K562 (cell line): ENCODE measurements around the gene LMTK2. TPM values are rescaled to one million over a fixed set of nuclear protein-coding genes. Genes with fewer than 3 reads are reported as not detected.

Source experiments
- ATAC-seq: fragments of 200-7000 bp; cut with Tn5 transposase; 3 replicates; pipeline ENCODE4 v1.9.1; 2020; ENCODE audit warnings: moderate library complexity
- BruUV-seq: library from RNA; stranded (reverse); fragments of 400-500 nt; replicated peaks from 2 replicates; lab custom pipeline; 2021; lab: Mats Ljungman, UMichigan
- CTCF ChIA-PET: fragments of 300-600 bp; formaldehyde crosslinking; extraction: SDS; loops from one replicate; lab custom pipeline; 2021; ENCODE audit warnings: low intra/inter-chr PET ratio; lab: Yijun Ruan, JAX
- POLR2A ChIA-PET: fragments of 300-600, 350-650 bp; sonication (Branson Sonifier 250); formaldehyde crosslinking; extraction: SDS; loops from one replicate; lab custom pipeline; 2021; ENCODE audit warnings: antibody characterized with exemption, inconsistent platforms; lab: Yijun Ruan, JAX
- DNase-seq, 4 experiments: peaks; one replicate each; pipeline versions ENCODE4 v3.0.0 to v3.0.0-alpha.2; 2011 to 2018; ENCODE audit warnings: low spot score in 3 of 4, mixed read lengths in 3 of 4; ENCODE audit errors: extremely low read depth in 1 of 4
- FAIRE-seq: peaks from 2 replicates; lab custom pipeline; 2011; peaks lifted over from hg19 to GRCh38; lab: Jason Lieb, UNC
- H2AFZ ChIP-seq: 2 replicates; pipeline ENCODE4 v1.6.0; 2011; ENCODE audit warnings: low read depth, low read length, control low read depth, inconsistent platforms
- H3K27ac ChIP-seq: fragments of 200-600 bp; 3 replicates; pipeline ENCODE4 v1.8.0; 2011; ENCODE audit warnings: low read depth, mild to moderate bottlenecking, control low read depth, inconsistent platforms, low read length, moderate library complexity, mixed read lengths; ENCODE audit errors: extremely low read depth
- H3K27me3 ChIP-seq, 2 experiments: fragments of 300-600 bp in 1 of 2; 2 replicates in 1 of 2; 3 replicates in 1 of 2; pipeline versions ENCODE4 v1.6.0 to v1.8.0; 2011; ENCODE audit warnings: inconsistent platforms in 2 of 2, low read length in 2 of 2, mild to moderate bottlenecking in 1 of 2, mixed read lengths in 1 of 2, moderate library complexity in 1 of 2; ENCODE audit not compliant: control insufficient read depth in 2 of 2, insufficient read depth in 2 of 2
- H3K36me3 ChIP-seq: fragments of 300-600 bp; 3 replicates; pipeline ENCODE4 v1.8.0; 2011; ENCODE audit warnings: mild to moderate bottlenecking, low read length, inconsistent platforms; ENCODE audit not compliant: control insufficient read depth, insufficient read depth
- H3K4me1 ChIP-seq, 2 experiments: fragments of 200-600 bp in 1 of 2; replicated peaks in 1 of 2; 2 replicates in 1 of 2; 3 replicates in 1 of 2; pipeline versions ENCODE4 v1.5.1 to v1.8.0; 2011; ENCODE audit warnings: inconsistent platforms in 2 of 2, low read length in 2 of 2, mild to moderate bottlenecking in 1 of 2, mixed read lengths in 1 of 2, moderate library complexity in 1 of 2; ENCODE audit not compliant: control insufficient read depth in 2 of 2, insufficient read depth in 2 of 2
- H3K4me2 ChIP-seq: 2 replicates; pipeline ENCODE4 v1.6.1; 2011; ENCODE audit warnings: low read length, control low read depth, inconsistent platforms, mixed read lengths; ENCODE audit not compliant: insufficient read depth
- H3K4me3 ChIP-seq: fragments of 200-600 bp; sonication (generic), shearing (Covaris generic); 2 replicates; pipeline ENCODE4 v1.5.1; 2016; ENCODE audit warnings: control low read depth, inconsistent platforms
- H3K79me2 ChIP-seq: fragments of 200-600 bp; 3 replicates; pipeline ENCODE4 v1.8.0; 2011; ENCODE audit warnings: low read length, inconsistent platforms; ENCODE audit not compliant: control insufficient read depth, insufficient read depth
- H3K9ac ChIP-seq, 2 experiments: 2 replicates each; pipeline versions ENCODE4 v1.6.0 to v1.6.1; 2011; ENCODE audit warnings: low read depth in 2 of 2, low read length in 2 of 2, control low read depth in 1 of 2, inconsistent platforms in 1 of 2, mild to moderate bottlenecking in 1 of 2, mixed read lengths in 1 of 2; ENCODE audit not compliant: insufficient read depth in 1 of 2
- H3K9me1 ChIP-seq: one replicate; pipeline ENCODE4 v1.6.0; 2011; ENCODE audit warnings: inconsistent platforms, mild to moderate bottlenecking, low read length, moderate library complexity; ENCODE audit not compliant: control insufficient read depth, insufficient read depth
- H3K9me3 ChIP-seq: replicated peaks from 2 replicates; pipeline ENCODE4 v1.5.1; 2011; ENCODE audit warnings: low read depth, low read length, inconsistent platforms; ENCODE audit not compliant: control insufficient read depth, insufficient read depth
- H4K20me1 ChIP-seq: replicated peaks from 2 replicates; pipeline ENCODE4 v1.6.1; 2011; ENCODE audit warnings: low read length, inconsistent platforms, mixed read lengths; ENCODE audit not compliant: control insufficient read depth, insufficient read depth
- BMI1 ChIP-seq: fragments of 150-350 bp; IDR thresholded peaks from 2 replicates; pipeline ENCODE4 v1.6.1; 2014; ENCODE audit warnings: low read length
- CBX1 ChIP-seq: sonication (generic); IDR thresholded peaks from 2 replicates; pipeline ENCODE4 v1.6.1; 2016; ENCODE audit warnings: antibody characterized with exemption, low read depth, mild to moderate bottlenecking
- HNRNPUL1 ChIP-seq: fragments of 200-400 bp; formaldehyde crosslinking; IDR thresholded peaks from 2 replicates; pipeline ENCODE4 v1.6.1; 2017; ENCODE audit warnings: low read length
- MEF2A ChIP-seq: IDR thresholded peaks from 2 replicates; pipeline ENCODE4 v1.6.1; 2011; ENCODE audit warnings: low read depth, mild to moderate bottlenecking, low read length, moderate library complexity; ENCODE audit not compliant: control insufficient read depth
- MEF2D ChIP-seq: conservative IDR thresholded peaks from 2 replicates; pipeline ENCODE4 v1.6.1; 2016; ENCODE audit warnings: low read depth, missing genetic modification characterization, missing compliant biosample characterization
- SOX6 ChIP-seq: fragments of 450-650 bp; IDR thresholded peaks from 2 replicates; pipeline ENCODE4 v1.6.1; 2014; ENCODE audit warnings: mild to moderate bottlenecking
- SUPT5H ChIP-seq: fragments of 450-650 bp; IDR thresholded peaks from 2 replicates; pipeline ENCODE4 v1.6.1; 2016
- ZNF311 ChIP-seq: fragments of 250-450 bp; sonication (Bioruptor Pico); IDR thresholded peaks from 2 replicates; pipeline ENCODE4 v1.4.0; 2020; ENCODE audit warnings: mild to moderate bottlenecking, moderate library complexity
- ZNF507 ChIP-seq: conservative IDR thresholded peaks from 2 replicates; pipeline ENCODE4 v1.6.1; 2017; ENCODE audit warnings: missing genetic modification characterization, missing compliant biosample characterization
- WGBS: fragments of 100-300 bp; shearing (Covaris generic); methylation state at CpG from one replicate; pipeline ENCODE4 v1.1.6; 2016; ENCODE audit warnings: low coverage, mixed read lengths; ENCODE audit not compliant: insufficient coverage; ENCODE audit errors: missing lambda C conversion rate; 5-methylcytosine and 5-hydroxymethylcytosine counted together
- in situ Hi-C: fragments of 300-500 bp; cut with MboI; formaldehyde crosslinking; loops from 4 replicates; pipeline ENCODE4 v1.15.0; 2018; ENCODE audit warnings: inconsistent platforms, mixed read lengths
- intact Hi-C: fragments of 100-400 bp; cut with micrococcal nuclease; formaldehyde crosslinking; loops from 2 replicates; pipeline ENCODE4 v1.14.2; 2022
- polyA plus RNA-seq, 8 experiments: library from polyadenylated mRNA; depleted of rRNA in 4 of 8; stranded (reverse) in 5 of 8; unstranded in 3 of 8; fragments of >200 nt; fragmentation: Nextera tagmentation in 2 of 8; fragmentation: Illumina TruSeq in 1 of 8; extraction: Ambion mirVana in 2 of 8; extraction: Trizol in 1 of 8; gene quantifications; 2 replicates each; pipeline versions ENCODE4 v1.2.1 to v1.2.3, GENCODE V29; 2011 to 2014; ENCODE audit warnings: inconsistent platforms in 1 of 8, missing spikeins in 1 of 8
- total RNA-seq, 7 experiments: library from RNA; depleted of rRNA in 6 of 7; stranded (reverse); fragments of >200 nt in 6 of 7; fragmentation: Illumina TruSeq in 2 of 7; extraction: Trizol in 2 of 7; gene quantifications; 2 replicates each; pipeline versions ENCODE4 v1.2.1 to v1.2.3, GENCODE V29; 2011 to 2021; ENCODE audit warnings: low replicate concordance in 1 of 7

Gene LMTK2
- total and polyA plus RNA-seq, 9 of the 15 experiments (the other 6 are each of a cell fraction or from before 2014, with no cell fraction given): 0.78 to 16.4 (median 6.3) TPM

DNA sequence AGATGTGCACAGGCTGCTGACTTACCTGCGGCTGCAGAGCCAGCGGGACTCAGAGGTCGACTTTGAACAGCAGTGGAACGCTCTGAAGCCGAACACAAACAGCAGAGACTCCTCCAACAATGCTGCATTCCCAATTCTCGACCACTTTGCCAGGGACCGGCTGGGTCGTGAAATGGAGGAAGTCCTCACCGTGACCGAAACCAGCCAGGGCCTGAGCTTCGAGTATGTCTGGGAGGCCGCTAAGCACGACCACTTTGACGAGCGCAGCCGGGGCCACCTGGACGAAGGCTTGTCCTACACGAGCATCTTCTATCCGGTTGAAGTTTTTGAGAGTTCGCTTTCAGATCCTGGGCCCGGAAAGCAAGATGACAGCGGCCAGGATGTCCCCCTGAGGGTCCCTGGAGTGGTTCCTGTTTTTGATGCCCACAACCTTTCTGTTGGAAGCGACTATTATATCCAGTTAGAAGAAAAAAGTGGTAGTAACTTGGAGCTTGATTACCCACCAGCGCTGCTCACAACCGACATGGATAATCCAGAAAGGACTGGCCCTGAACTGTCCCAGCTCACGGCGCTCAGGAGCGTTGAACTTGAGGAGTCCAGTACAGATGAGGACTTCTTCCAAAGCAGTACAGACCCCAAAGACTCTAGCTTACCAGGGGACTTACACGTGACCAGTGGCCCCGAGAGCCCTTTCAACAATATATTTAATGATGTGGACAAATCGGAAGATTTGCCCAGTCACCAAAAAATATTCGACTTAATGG lies 85.2 kb downstream of the LMTK2 start:
- H3K36me3 ChIP-seq: peaks cover 56% of the 10 kb centered on the region; the same call in 2 of the 3 replicates
- no peak overlapping the region for H3K4me2 ChIP-seq
- DNase-seq: no peak
- POLR2A ChIA-PET: no interaction called here
- H3K4me1 ChIP-seq: no peaks in the 10 kb centered on the region; a peak in 2 of 5 replicates
- H3K79me2 ChIP-seq: no peaks in the 10 kb centered on the region
- CTCF ChIA-PET: no interaction called here
- WGBS: 94% methylated on average over 32 of the region's 32 CpGs
- H3K9me1 ChIP-seq: no peaks in the 10 kb centered on the region
- no peaks in the 10 kb centered on the region for H3K27me3 ChIP-seq
- H3K4me3 ChIP-seq: no peak overlapping the region
- H3K27ac ChIP-seq: no peak overlapping the region
- intact Hi-C loops: no loop called here
- no peak overlapping the region for H3K9ac ChIP-seq
- H3K9me3 ChIP-seq: no peaks in the 10 kb centered on the region
- peaks cover 4% of the 10 kb centered on the region; the same call in 1 of the 2 replicates for H4K20me1 ChIP-seq
- no peak overlapping the region for H2AFZ ChIP-seq
- no peak for TF ChIP-seq MEF2A
- no peak for TF ChIP-seq MEF2D (tag)
- no peak for TF ChIP-seq SUPT5H
- TF ChIP-seq HNRNPUL1: no peak
- no peak for TF ChIP-seq CBX1
- no peak for TF ChIP-seq BMI1
- TF ChIP-seq ZNF311 (CRISPR knock-in tag): no peak
- no peak for TF ChIP-seq SOX6
- no peak for TF ChIP-seq ZNF507
- no TSS peak for BruUV-seq
- ATAC-seq: no peak
- FAIRE-seq: no peak
- in situ Hi-C loops: no loop called here
